ENCODE data around the gene FANCF. TPM values are rescaled to one million over a fixed set of nuclear protein-coding genes. Genes with fewer than 3 reads are reported as not detected.

Gene FANCF
- 10 to 100 TPM; 19.7 to 28.7 TPM for total RNA-seq
- 19.7 TPM for polyA plus RNA-seq (2013, experiment 1 of 2)
- polyA plus RNA-seq (2013, experiment 2 of 2): 17.6 TPM
- long read RNA-seq, experiment 1, transcript FANCF-201 (1 exons, 2,952 nt): major isoform, 11 of 11 reads
- long read RNA-seq, experiment 1, partial matches to known transcripts: 0 of 11 reads
- long read RNA-seq, experiment 1, other reads (novel, unspliced or antisense): 0 of 11 reads
- long read RNA-seq, experiment 2, transcript FANCF-201 (1 exons, 2,952 nt): major isoform, 48 of 48 reads
- long read RNA-seq, experiment 2, partial matches to known transcripts: 0 of 48 reads
- long read RNA-seq, experiment 2, other reads (novel, unspliced or antisense): 0 of 48 reads
- long read RNA-seq, experiment 3, transcript FANCF-201 (1 exons, 2,952 nt): major isoform, 156 of 156 reads
- long read RNA-seq, experiment 3, partial matches to known transcripts: 0 of 156 reads
- long read RNA-seq, experiment 3, other reads (novel, unspliced or antisense): 0 of 156 reads
- long read RNA-seq, experiment 4, transcript FANCF-201 (1 exons, 2,952 nt): major isoform, 45 of 45 reads
- long read RNA-seq, experiment 4, partial matches to known transcripts: 0 of 45 reads
- long read RNA-seq, experiment 4, other reads (novel, unspliced or antisense): 0 of 45 reads

- H3K4me3 ChIP-seq (ENCODE audit: low read length): peak within 1 kb of the TSS; percentile 99
- Mint-ChIP-seq H3K4me3 (peak within 1 kb of the TSS; percentile 91), H3K27ac (peak within 1 kb of the TSS; percentile 99), H3K4me1 (peaks cover 8% of the 10 kb centered on the region), H3K9me3 (no peaks in the 10 kb centered on the region), H3K27me3 (ENCODE audit: insufficient read depth) (no peaks in the 10 kb centered on the region), H3K36me3 (ENCODE audit: low read depth) (no peaks in the 10 kb centered on the region)
- peak within 1 kb of the TSS; percentile 88 for H3K27ac ChIP-seq (ENCODE audit: low read depth, low read length)
- TF ChIP-seq, protein P1, sequence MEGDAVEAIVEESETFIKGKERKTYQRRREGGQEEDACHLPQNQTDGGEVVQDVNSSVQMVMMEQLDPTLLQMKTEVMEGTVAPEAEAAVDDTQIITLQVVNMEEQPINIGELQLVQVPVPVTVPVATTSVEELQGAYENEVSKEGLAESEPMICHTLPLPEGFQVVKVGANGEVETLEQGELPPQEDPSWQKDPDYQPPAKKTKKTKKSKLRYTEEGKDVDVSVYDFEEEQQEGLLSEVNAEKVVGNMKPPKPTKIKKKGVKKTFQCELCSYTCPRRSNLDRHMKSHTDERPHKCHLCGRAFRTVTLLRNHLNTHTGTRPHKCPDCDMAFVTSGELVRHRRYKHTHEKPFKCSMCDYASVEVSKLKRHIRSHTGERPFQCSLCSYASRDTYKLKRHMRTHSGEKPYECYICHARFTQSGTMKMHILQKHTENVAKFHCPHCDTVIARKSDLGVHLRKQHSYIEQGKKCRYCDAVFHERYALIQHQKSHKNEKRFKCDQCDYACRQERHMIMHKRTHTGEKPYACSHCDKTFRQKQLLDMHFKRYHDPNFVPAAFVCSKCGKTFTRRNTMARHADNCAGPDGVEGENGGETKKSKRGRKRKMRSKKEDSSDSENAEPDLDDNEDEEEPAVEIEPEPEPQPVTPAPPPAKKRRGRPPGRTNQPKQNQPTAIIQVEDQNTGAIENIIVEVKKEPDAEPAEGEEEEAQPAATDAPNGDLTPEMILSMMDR (conservative IDR thresholded peaks at IDR 0.05): no peak
- H3K9ac ChIP-seq (ENCODE audit: extremely low read depth, low read length, poor library complexity, severe bottlenecking): peak within 1 kb of the TSS; percentile 90
- peak; percentile 97 for DNase-seq
- no peaks in the 10 kb centered on the region for H3K36me3 ChIP-seq (ENCODE audit: control insufficient read depth, insufficient read depth, low read length)
- no peaks in the 10 kb centered on the region for H3K27me3 ChIP-seq (ENCODE audit: control insufficient read depth, insufficient read depth, low read length, poor library complexity, severe bottlenecking)
- WGBS, 2 experiments (ENCODE audit: insufficient coverage in 1 of 2, insufficient read length in 1 of 2): 6 to 9% methylated on average over 46 to 55 of the region's 55 CpGs
- H3K9me3 ChIP-seq (ENCODE audit: control insufficient read depth, low read length): no peaks in the 10 kb centered on the region
- no peaks in the 10 kb centered on the region for H3K4me1 ChIP-seq (ENCODE audit: control insufficient read depth, insufficient read depth, low read length)
Measured at GRCh38 chr11:22625448-22626287, at the start of gene FANCF. TSS of gene FANCF (minus strand) at chr11:22625823. CDS start at chr11:22625810, 13 bp downstream.

GRCh38 chr11:22674470-22675439 lies 49.1 kb upstream of the FANCF start:
- H3K27ac Mint-ChIP-seq: no peak overlapping the region

More at GRCh38 chr11:22674470-22675439, 49.1 kb upstream of the FANCF start:
- Histone ChIP-seq H3K9ac (ENCODE audit: extremely low read depth, low read length, poor library complexity, severe bottlenecking) (no peak overlapping the region), H3K27ac (ENCODE audit: low read depth, low read length) (no peak overlapping the region), H3K27me3 (ENCODE audit: control insufficient read depth, insufficient read depth, low read length, poor library complexity, severe bottlenecking) (no peaks in the 10 kb centered on the region), H3K9me3 (ENCODE audit: control insufficient read depth, low read length) (no peaks in the 10 kb centered on the region), H3K4me1 (ENCODE audit: control insufficient read depth, insufficient read depth, low read length) (no peaks in the 10 kb centered on the region), H3K4me3 (ENCODE audit: low read length) (no peak overlapping the region), H3K36me3 (ENCODE audit: control insufficient read depth, insufficient read depth, low read length) (no peaks in the 10 kb centered on the region)
- Mint-ChIP-seq H3K4me3 (no peak overlapping the region), H3K27me3 (ENCODE audit: insufficient read depth) (no peaks in the 10 kb centered on the region), H3K4me1 (peaks cover 7% of the 10 kb centered on the region), H3K36me3 (ENCODE audit: low read depth) (no peaks in the 10 kb centered on the region), H3K9me3 (no peaks in the 10 kb centered on the region)
- no peak for DNase-seq
- TF ChIP-seq, protein P1 (conservative IDR thresholded peaks at IDR 0.05): no peak
- 90 to 95% methylated on average over 4 of the region's 4 CpGs for WGBS, 2 experiments (ENCODE audit: insufficient coverage in 1 of 2, insufficient read length in 1 of 2)
